Activated gamma-delta T cell treated with Interleukin-2 at 50 U/mL for 16 hours (primary cell): Measurements from ENCODE around the gene TGFBR3.
"Not testable (repeated sequence)": the region's sequence is repeated elsewhere in the genome, so short reads cannot be mapped to it uniquely, and the experiment has no call there.

Experiments used
- DNase-seq: peaks from one replicate; pipeline ENCODE4 v3.0.0-alpha.2; 2020

The TGFBR3 gene

GRCh38 chr1:91672601-91673161 lies 213.3 kb downstream of the TGFBR3 start:
- no peak for DNase-seq

- DNase-seq, result no peak
Measured at GRCh38 chr1:91670781-91671180, 215.2 kb downstream of the TGFBR3 start.

GRCh38 chr1:91669584-91670350 lies 216.2 kb downstream of the TGFBR3 start:
- no peak for DNase-seq

- not testable (repeated sequence) for DNase-seq
Measured at GRCh38 chr1:91666651-91667050, 219.3 kb downstream of the TGFBR3 start.

GRCh38 chr1:91661121-91661520 lies 224.8 kb downstream of the TGFBR3 start:
- no peak for DNase-seq

GRCh38 chr1:91660708-91661107 lies 225.2 kb downstream of the TGFBR3 start:
- no peak for DNase-seq

- no peak for DNase-seq
Measured at GRCh38 chr1:91655912-91656449, 230.0 kb downstream of the TGFBR3 start.

GRCh38 chr1:91653183-91653582 lies 232.8 kb downstream of the TGFBR3 start:
- DNase-seq, result no peak

GRCh38 chr1:91651661-91652071 lies 234.3 kb downstream of the TGFBR3 start:
- no peak for DNase-seq

- no peak for DNase-seq
Measured at GRCh38 chr1:91651243-91651642, 234.7 kb downstream of the TGFBR3 start.

GRCh38 chr1:91650764-91651163 lies 235.2 kb downstream of the TGFBR3 start:
- DNase-seq, result no peak

- no peak for DNase-seq
Measured at GRCh38 chr1:91647061-91647460, 238.9 kb downstream of the TGFBR3 start.

GRCh38 chr1:91645031-91645430 lies 240.9 kb downstream of the TGFBR3 start:
- no peak for DNase-seq

GRCh38 chr1:91643431-91643830 lies 242.5 kb downstream of the TGFBR3 start:
- no peak for DNase-seq

- no peak for DNase-seq
Measured at GRCh38 chr1:91640877-91641526, 244.9 kb downstream of the TGFBR3 start.

GRCh38 chr1:91637539-91637994 lies 248.4 kb downstream of the TGFBR3 start:
- DNase-seq, result no peak

- DNase-seq, result no peak
Measured at GRCh38 chr1:91635763-91636162, 250.2 kb downstream of the TGFBR3 start.

GRCh38 chr1:91633438-91633837 lies 252.5 kb downstream of the TGFBR3 start:
- DNase-seq, result no peak

GRCh38 chr1:91631718-91632330 lies 254.1 kb downstream of the TGFBR3 start:
- DNase-seq, result no peak

- no peak for DNase-seq
Measured at GRCh38 chr1:91630803-91631202, 255.1 kb downstream of the TGFBR3 start.
